ENCODE results near the gene NPIPB2. TPM values are rescaled to one million over a fixed set of nuclear protein-coding genes. Genes with fewer than 3 reads are reported as not detected.
A peak's percentile ranks its signal among the peaks of the same experiment; 100 is the strongest.

The NPIPB2 gene
- total and polyA plus RNA-seq, 2 of the 13 experiments (the other 11 are each of a cell fraction or from before 2014, with no cell fraction given) = 1.8 to 4.1 TPM

GRCh38 chr16:11916524-11917285 is 25.1 kb downstream of the NPIPB2 start (continued):
- peak; percentile 78; the same call in 1 of the 2 replicates for TF ChIP-seq TFDP1 (CRISPR knock-in tag; IDR thresholded peaks at IDR 0.05; ENCODE audit: borderline replicate concordance)
- TF ChIP-seq ERF (CRISPR knock-in tag; IDR thresholded peaks at IDR 0.05) = no peak; the same call in 1 of the 2 replicates
- TF ChIP-seq AFF4 (CRISPR knock-in tag; IDR thresholded peaks at IDR 0.05) = no peak
- peak; percentile 59; the same call in 1 of the 2 replicates for TF ChIP-seq ETV5 (CRISPR knock-in tag; IDR thresholded peaks at IDR 0.05; ENCODE audit: borderline replicate concordance)
- 0 out of 2 replicates have a peak, but pooled peaks have one; percentile 48 for TF ChIP-seq TERF1 (CRISPR knock-in tag; IDR thresholded peaks at IDR 0.05)
- TF ChIP-seq ZNF512 (CRISPR knock-in tag; IDR thresholded peaks at IDR 0.05) = no peak; the same call in 1 of the 2 replicates
- no peak for TF ChIP-seq CSRNP1 (CRISPR knock-in tag; IDR thresholded peaks at IDR 0.05)
- no peak for TF ChIP-seq GFI1 (CRISPR knock-in tag; IDR thresholded peaks at IDR 0.05; ENCODE audit: borderline replicate concordance)
- TF ChIP-seq MXD3 (CRISPR knock-in tag; IDR thresholded peaks at IDR 0.05) = no peak
- no peak for TF ChIP-seq JUN (CRISPR knock-in tag; IDR thresholded peaks at IDR 0.05)
- TF ChIP-seq NBN (conservative IDR thresholded peaks at IDR 0.05) = no peak
